Thoracic aorta (tissue), 2 donors: ENCODE results near the gene USP36. TPM values are rescaled to one million over a fixed set of nuclear protein-coding genes. Genes with fewer than 3 reads are reported as not detected.

Experiments
- ATAC-seq: fragments of 150-250 bp; one replicate; pipeline ENCODE4 v1.8.0; 2017; ENCODE audit warnings: low read depth; ENCODE audit not compliant: insufficient number of reproducible peaks, low FRiP score
- DNase-seq: peaks from one replicate; pipeline ENCODE4 v3.0.0-alpha.2; 2020; ENCODE audit warnings: low spot score
- H3K27ac ChIP-seq, 2 donors: fragments of 200-600 bp; sonication (generic); 1 replicate in 1 of 2; 2 replicates in 1 of 2; pipeline ENCODE4 v1.5.1; 2016; ENCODE audit warnings: mild to moderate bottlenecking in 2 of 2, moderate library complexity in 2 of 2
- H3K27me3 ChIP-seq: fragments of 200-600 bp; sonication (generic); replicated peaks from 2 replicates; pipeline ENCODE4 v1.6.0; 2016; ENCODE audit warnings: mild to moderate bottlenecking; ENCODE audit not compliant: insufficient read depth
- H3K36me3 ChIP-seq: fragments of 200-600 bp; sonication (generic); one replicate; pipeline ENCODE4 v1.5.1; 2016
- H3K4me1 ChIP-seq, 2 donors: fragments of 200-600 bp; sonication (generic); 1 replicate in 1 of 2; 2 replicates in 1 of 2; pipeline versions ENCODE4 v1.5.1 to v1.6.0; 2016; ENCODE audit warnings: low read depth in 2 of 2, mild to moderate bottlenecking in 1 of 2; ENCODE audit not compliant: control insufficient read depth in 1 of 2
- H3K4me3 ChIP-seq: fragments of 200-600 bp; sonication (generic); 2 replicates; pipeline ENCODE4 v1.5.1; 2016; ENCODE audit warnings: mild to moderate bottlenecking
- H3K9me3 ChIP-seq: fragments of 200-600 bp; sonication (generic); 2 replicates; pipeline ENCODE4 v1.5.1; 2016
- total RNA-seq, 2 donors: library from RNA; depleted of rRNA; stranded (reverse); fragments of >200 nt; gene quantifications; one replicate each; pipeline versions ENCODE4 v1.1.0 to v1.2.3, GENCODE V29; 2016
- TF ChIP-seq, protein P1 (sequence below): fragments of 200-600 bp; sonication (generic); IDR thresholded peaks from one replicate; pipeline ENCODE4 v1.5.1; 2019; ENCODE audit warnings: antibody characterized with exemption

USP36 gene
- total RNA-seq, 2 donors from 2014 or later = 40.3 to 95.9 TPM

DNA sequence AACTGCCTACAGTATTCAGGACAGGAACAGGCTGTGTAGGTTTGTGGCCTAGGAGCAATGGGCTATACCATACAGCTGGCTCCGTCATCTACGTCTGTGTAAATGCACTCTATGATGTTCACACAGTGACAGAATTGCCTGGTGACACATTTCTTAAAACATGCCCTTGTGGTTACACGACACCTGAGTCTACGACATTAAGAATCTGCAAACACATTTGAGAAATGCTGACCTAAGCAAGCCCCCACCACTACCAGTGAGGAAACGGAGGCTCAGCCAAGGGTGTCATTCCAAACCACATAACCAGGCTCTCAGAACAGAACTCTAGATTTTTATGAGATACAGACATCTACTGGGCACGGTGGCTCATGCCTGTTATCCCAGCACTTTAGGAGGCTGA lies 23.5 kb downstream of the USP36 start:
- no peaks in the 10 kb centered on the region for H3K27me3 ChIP-seq
- DNase-seq (no peak), ATAC-seq (no peak)
- H3K9me3 ChIP-seq = no peaks in the 10 kb centered on the region
- H3K4me1 ChIP-seq = no peaks in the 10 kb centered on the region
- H3K27ac ChIP-seq = no peak overlapping the region
- peaks cover 62% of the 10 kb centered on the region for H3K36me3 ChIP-seq
- H3K4me3 ChIP-seq = no peak overlapping the region
- TF ChIP-seq, protein P1, sequence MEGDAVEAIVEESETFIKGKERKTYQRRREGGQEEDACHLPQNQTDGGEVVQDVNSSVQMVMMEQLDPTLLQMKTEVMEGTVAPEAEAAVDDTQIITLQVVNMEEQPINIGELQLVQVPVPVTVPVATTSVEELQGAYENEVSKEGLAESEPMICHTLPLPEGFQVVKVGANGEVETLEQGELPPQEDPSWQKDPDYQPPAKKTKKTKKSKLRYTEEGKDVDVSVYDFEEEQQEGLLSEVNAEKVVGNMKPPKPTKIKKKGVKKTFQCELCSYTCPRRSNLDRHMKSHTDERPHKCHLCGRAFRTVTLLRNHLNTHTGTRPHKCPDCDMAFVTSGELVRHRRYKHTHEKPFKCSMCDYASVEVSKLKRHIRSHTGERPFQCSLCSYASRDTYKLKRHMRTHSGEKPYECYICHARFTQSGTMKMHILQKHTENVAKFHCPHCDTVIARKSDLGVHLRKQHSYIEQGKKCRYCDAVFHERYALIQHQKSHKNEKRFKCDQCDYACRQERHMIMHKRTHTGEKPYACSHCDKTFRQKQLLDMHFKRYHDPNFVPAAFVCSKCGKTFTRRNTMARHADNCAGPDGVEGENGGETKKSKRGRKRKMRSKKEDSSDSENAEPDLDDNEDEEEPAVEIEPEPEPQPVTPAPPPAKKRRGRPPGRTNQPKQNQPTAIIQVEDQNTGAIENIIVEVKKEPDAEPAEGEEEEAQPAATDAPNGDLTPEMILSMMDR = no peak

DNA sequence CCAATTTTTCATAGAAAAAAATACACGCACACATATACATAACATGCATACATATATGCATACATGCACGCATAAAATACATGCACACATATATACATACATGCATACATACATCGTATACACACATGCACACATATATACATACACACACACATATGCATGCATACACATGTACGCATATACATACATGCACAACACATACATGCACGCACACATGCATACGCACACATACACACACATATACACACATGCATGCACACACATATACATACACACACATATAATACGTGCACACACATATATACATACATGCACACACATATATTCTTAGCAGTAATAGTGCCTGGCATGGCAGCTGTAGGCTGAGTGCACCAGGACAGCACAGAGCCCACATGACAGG lies 24.9 kb downstream of the USP36 start:
- H3K36me3 ChIP-seq = peaks cover 69% of the 10 kb centered on the region

DNA sequence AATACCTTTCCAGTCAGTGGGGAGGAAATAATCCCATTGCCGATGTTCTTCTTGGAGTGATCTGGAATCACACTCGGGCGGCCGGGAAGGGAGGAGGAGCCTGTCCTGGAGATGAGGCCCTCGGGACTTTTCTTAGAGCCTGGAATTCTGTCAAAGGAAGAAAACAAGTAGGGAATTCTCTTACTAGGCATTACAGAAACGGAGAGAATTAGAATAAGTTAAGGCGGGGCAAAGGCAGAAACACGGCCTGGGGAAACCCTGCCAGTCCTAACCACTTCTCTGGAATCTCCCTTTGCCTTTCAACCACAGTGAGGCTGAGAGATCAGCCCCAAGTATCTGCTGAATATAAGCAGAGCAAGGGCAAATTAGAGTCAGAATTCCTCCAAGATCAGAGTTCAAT lies 27.8 kb downstream of the USP36 start:
- Histone ChIP-seq H3K4me1 (no peaks in the 10 kb centered on the region), H3K36me3 (peaks cover 63% of the 10 kb centered on the region), H3K27me3 (no peaks in the 10 kb centered on the region), H3K4me3 (no peak overlapping the region), H3K27ac (no peak overlapping the region), H3K9me3 (no peaks in the 10 kb centered on the region)
- ATAC-seq (no peak), DNase-seq (no peak)
- TF ChIP-seq, protein P1 = no peak

More for the DNA sequence above, 24.9 kb downstream of the USP36 start:
- Histone ChIP-seq H3K4me1 (no peaks in the 10 kb centered on the region), H3K4me3 (no peak overlapping the region), H3K27ac (no peak overlapping the region), H3K9me3 (no peaks in the 10 kb centered on the region), H3K27me3 (no peaks in the 10 kb centered on the region)
- TF ChIP-seq, protein P1 = no peak
- ATAC-seq = no peak
- DNase-seq = no peak

DNA sequence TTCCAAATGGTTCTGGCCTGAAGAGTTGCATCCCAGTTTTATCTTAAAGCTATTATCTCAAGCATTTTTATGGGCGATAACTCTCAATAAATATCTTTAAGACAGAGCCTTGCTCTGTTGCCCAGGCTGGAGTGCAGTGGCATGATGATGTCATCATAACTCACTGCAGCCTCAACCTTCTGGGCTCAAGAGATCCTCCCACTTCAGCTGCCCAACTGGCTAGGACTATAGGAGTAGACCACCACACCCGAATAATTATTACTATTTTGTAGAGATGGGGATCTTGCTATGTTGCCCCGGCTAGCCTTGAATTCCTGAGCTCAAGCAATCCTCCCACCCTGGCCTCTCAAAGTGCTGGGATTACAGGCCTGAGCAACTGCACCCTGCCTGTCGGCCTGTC lies 32.5 kb downstream of the USP36 start:
- no peaks in the 10 kb centered on the region for H3K4me1 ChIP-seq
- TF ChIP-seq, protein P1 = no peak
- H3K4me3 ChIP-seq = no peak overlapping the region
- DNase-seq (no peak), ATAC-seq (no peak)
- no peaks in the 10 kb centered on the region for H3K27me3 ChIP-seq
- no peak overlapping the region for H3K27ac ChIP-seq
- H3K9me3 ChIP-seq = no peaks in the 10 kb centered on the region
- peaks cover 65% of the 10 kb centered on the region for H3K36me3 ChIP-seq

DNA sequence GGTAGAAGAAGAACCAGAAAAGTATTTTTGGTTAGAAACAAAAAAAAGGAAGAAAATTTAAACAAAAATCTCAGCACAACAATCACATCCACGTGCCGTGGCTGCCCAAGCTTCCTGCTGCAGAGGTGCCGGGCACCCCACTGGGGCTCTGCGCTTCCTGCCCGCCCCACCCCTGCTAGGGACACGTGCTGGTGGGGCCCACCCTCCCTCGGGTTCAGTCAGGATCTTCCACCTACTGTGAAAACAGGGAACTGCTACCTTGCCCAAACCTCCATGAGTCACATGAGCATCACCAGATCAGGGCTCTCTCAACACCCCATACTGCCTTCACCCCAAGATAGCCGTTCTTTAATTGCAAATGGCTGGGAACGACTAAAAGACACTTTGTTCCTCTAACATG lies 34.2 kb downstream of the USP36 start:
- Histone ChIP-seq H3K27ac (no peak overlapping the region), H3K4me1 (no peaks in the 10 kb centered on the region), H3K36me3 (peaks cover 57% of the 10 kb centered on the region), H3K9me3 (no peaks in the 10 kb centered on the region), H3K27me3 (no peaks in the 10 kb centered on the region), H3K4me3 (no peak overlapping the region)
- DNase-seq (no peak), ATAC-seq (no peak)
- TF ChIP-seq, protein P1 = no peak
